Stimulated activated CD4-positive, alpha-beta T cell treated with anti-CD3 and anti-CD28 coated beads, Interleukin-12 subunit alpha, Interleukin-12 subunit beta, amount 100 ng/mL, for 4 hours (primary cell): Measurements from ENCODE around the gene SYNGR1.

Source experiments
- DNase-seq: peaks from one replicate; pipeline ENCODE4 v3.0.0-alpha.2; 2020

SYNGR1 gene

DNA sequence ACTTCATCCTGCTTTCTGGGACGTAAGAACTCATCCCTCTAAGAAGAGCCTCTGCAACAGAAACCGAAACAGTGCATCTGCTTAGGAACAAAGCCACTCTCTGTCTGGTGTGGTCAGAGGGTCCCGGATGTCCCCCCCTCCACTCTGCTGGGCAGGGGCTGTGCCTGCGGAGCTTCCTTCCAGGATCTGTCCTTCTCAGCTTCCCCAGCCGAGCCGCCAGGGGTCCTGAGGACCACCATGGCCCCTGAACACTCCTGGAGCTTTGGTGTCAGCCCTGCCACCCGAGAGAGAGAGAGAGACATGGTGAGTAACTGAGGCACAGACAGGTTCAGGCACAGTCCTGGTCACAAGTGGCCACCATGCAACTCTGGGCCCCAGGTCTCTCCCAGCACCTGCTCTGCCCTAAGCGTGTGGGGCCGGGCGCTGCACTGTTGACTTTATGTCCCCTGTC lies 82.6 kb downstream of the SYNGR1 start:
- DNase-seq: no peak

- DNase-seq: no peak
These were observed 83.9 kb downstream of the SYNGR1 start for GRCh38 chr22:39433476-39434242.

DNA sequence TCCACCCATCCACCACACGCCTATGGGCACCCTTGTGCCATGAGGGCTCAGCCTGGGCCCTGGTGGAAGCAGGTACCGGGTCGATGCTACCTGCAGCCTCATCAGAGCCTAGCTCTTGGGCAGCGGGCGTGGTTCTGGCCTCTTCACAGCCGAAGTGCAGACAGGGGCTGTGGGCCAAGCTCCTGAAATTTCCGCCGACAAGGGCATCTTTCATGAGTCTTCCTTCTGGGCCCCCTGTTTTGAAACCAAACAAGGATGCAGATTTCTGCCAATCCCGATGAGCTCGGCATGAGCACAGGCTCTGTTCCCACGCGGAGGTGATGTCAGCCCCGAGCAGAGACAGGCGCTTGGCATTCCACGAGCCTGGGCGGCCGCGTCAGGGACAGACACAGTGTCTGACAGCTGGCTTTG lies 84.5 kb downstream of the SYNGR1 start:
- no peak for DNase-seq

- no peak for DNase-seq
These were observed 84.9 kb downstream of the SYNGR1 start for GRCh38 chr22:39434721-39435120.
